KMS-11 (cell line): ENCODE results near the gene GPR32.

Experiments
- H2AFZ ChIP-seq: fragments of 200-600 bp; sonication (generic); 2 replicates; pipeline ENCODE4 v1.6.1; 2016; ENCODE audit warnings: antibody characterized with exemption, mixed run types, low read depth
- H3K27ac ChIP-seq: fragments of 200-600 bp; sonication (generic); 2 replicates; pipeline ENCODE4 v1.6.1; 2016; ENCODE audit warnings: mild to moderate bottlenecking, mixed run types
- H3K27me3 ChIP-seq: fragments of 200-600 bp; sonication (generic); 2 replicates; pipeline ENCODE4 v1.6.1; 2017; ENCODE audit warnings: mild to moderate bottlenecking, low read depth, mixed run types, moderate library complexity; ENCODE audit not compliant: insufficient read depth
- H3K36me3 ChIP-seq: fragments of 200-600 bp; sonication (generic); 2 replicates; pipeline ENCODE4 v1.6.1; 2017; ENCODE audit warnings: mild to moderate bottlenecking, mixed run types; ENCODE audit not compliant: insufficient read depth
- H3K4me1 ChIP-seq: fragments of 200-600 bp; sonication (generic); 2 replicates; pipeline ENCODE4 v1.6.1; 2016; ENCODE audit warnings: mild to moderate bottlenecking, low read depth, mixed run types; ENCODE audit not compliant: poor library complexity, severe bottlenecking
- H3K4me2 ChIP-seq: fragments of 200-600 bp; sonication (generic); 2 replicates; pipeline ENCODE4 v1.7.0; 2016; ENCODE audit warnings: mild to moderate bottlenecking, mixed run types
- H3K4me3 ChIP-seq: fragments of 200-600 bp; sonication (generic); IDR thresholded peaks from 2 replicates; pipeline ENCODE4 v1.6.1; 2017; ENCODE audit warnings: low read depth, low read length, mixed read lengths; ENCODE audit not compliant: insufficient read depth
- H3K79me2 ChIP-seq: fragments of 200-600 bp; sonication (generic); 2 replicates; pipeline ENCODE4 v1.6.1; 2016; ENCODE audit warnings: low read depth, mixed run types; ENCODE audit not compliant: insufficient read depth
- H3K9ac ChIP-seq: fragments of 200-600 bp; sonication (generic); 2 replicates; pipeline ENCODE4 v1.6.1; 2016; ENCODE audit warnings: mild to moderate bottlenecking, mixed run types
- H4K20me1 ChIP-seq: fragments of 200-600 bp; sonication (generic); 2 replicates; pipeline ENCODE4 v1.6.1; 2016; ENCODE audit warnings: mild to moderate bottlenecking, mixed run types; ENCODE audit not compliant: insufficient read depth
- CTCF ChIP-seq: fragments of 200-600 bp; sonication (generic); conservative IDR thresholded peaks from 2 replicates; pipeline ENCODE4 v1.6.1; 2017; ENCODE audit warnings: low read depth, mild to moderate bottlenecking, antibody characterized with exemption, low read length, moderate library complexity, mixed read lengths

Gene GPR32

GRCh38 chr19:50784710-50785109 is 14.4 kb downstream of the GPR32 start:
- Histone ChIP-seq H4K20me1 (no peaks in the 10 kb centered on the region), H3K27me3 (peaks cover 28% of the 10 kb centered on the region), H3K79me2 (no peaks in the 10 kb centered on the region), H3K4me3 (no peak overlapping the region), H3K27ac (no peak overlapping the region), H3K4me2 (no peak overlapping the region), H2AFZ (no peak overlapping the region), H3K9ac (no peak overlapping the region), H3K4me1 (no peaks in the 10 kb centered on the region), H3K36me3 (no peaks in the 10 kb centered on the region)
- TF ChIP-seq CTCF = no peak

GRCh38 chr19:50785329-50785728 is 15.1 kb downstream of the GPR32 start:
- Histone ChIP-seq H3K79me2 (no peaks in the 10 kb centered on the region), H3K9ac (no peak overlapping the region), H3K4me2 (no peak overlapping the region), H3K4me1 (no peaks in the 10 kb centered on the region), H3K27me3 (peaks cover 22% of the 10 kb centered on the region), H3K4me3 (no peak overlapping the region), H3K27ac (no peak overlapping the region), H3K36me3 (no peaks in the 10 kb centered on the region), H2AFZ (no peak overlapping the region), H4K20me1 (no peaks in the 10 kb centered on the region)
- no peak for TF ChIP-seq CTCF

DNA sequence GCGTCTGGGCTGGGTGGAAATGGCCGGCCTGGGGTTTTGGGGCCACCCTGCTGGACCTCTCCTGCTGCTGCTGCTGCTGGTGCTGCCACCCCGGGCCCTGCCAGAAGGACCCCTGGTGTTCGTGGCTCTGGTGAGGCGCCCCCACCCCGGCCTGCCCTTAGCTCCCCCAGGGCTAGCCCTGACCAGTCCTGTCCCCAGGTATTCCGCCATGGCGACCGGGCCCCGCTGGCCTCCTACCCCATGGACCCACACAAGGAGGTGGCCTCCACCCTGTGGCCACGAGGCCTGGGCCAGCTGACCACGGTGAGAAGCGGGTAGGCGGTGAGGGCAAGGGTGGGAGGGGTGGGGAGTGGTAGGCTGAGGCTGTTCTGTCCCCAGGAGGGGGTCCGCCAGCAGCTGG is 20.1 kb downstream of the GPR32 start, which contains the start of gene ACP4:
Gene ACP4, plus strand, starts transcription at position 20 of the 400 bp plus-strand sequence. Its CDS starts 0 bp downstream, at position 20.
- Histone ChIP-seq H3K4me1 (peaks cover 16% of the 10 kb centered on the region), H3K9ac (no peak within 1 kb of the TSS), H2AFZ (no peak within 1 kb of the TSS), H3K36me3 (no peaks in the 10 kb centered on the region), H3K27ac (no peak within 1 kb of the TSS), H3K79me2 (no peaks in the 10 kb centered on the region), H3K27me3 (peaks cover 2% of the 10 kb centered on the region), H4K20me1 (no peaks in the 10 kb centered on the region), H3K4me3 (no peak within 1 kb of the TSS), H3K4me2 (no peak within 1 kb of the TSS)
- TF ChIP-seq CTCF = no peak

DNA sequence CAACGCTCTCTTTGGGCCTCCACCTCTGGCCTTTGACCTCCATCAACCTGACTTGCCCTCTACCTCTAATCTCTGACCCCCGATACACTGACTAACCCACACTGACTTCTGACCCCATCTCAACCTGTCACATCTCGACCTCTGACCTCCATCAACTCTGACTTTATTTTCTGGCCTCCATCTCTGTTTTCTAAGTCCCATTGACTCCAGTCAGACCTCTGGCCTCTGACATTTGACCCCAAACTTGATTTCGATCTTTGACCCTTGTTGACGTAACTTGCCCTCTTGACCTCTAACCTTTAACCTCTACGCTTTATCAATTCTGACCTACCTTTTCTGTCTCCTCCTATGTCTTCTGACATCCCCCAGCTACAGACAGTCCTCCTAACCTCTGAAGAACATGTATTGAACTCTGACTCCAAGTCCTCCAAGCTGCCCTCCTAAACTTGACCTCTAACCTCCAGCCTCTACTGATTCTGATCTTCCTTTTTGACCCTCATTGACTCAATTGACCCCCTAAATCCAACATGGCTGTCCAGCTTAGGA is 20.7 kb downstream of the GPR32 start:
- Histone ChIP-seq H3K36me3 (no peaks in the 10 kb centered on the region), H3K4me2 (no peak overlapping the region), H4K20me1 (no peaks in the 10 kb centered on the region), H3K27me3 (no peaks in the 10 kb centered on the region; the same call in 1 of the 2 replicates), H3K4me1 (peaks cover 22% of the 10 kb centered on the region), H3K79me2 (no peaks in the 10 kb centered on the region), H3K4me3 (no peak overlapping the region), H3K27ac (no peak overlapping the region), H3K9ac (no peak overlapping the region), H2AFZ (no peak overlapping the region)
- TF ChIP-seq CTCF = no peak
